Vagina (tissue), 2 donors: ENCODE measurements around the gene MTMR8. TPM values are rescaled to one million over a fixed set of nuclear protein-coding genes. Genes with fewer than 3 reads are reported as not detected.
"Not testable (repeated sequence)": the region's sequence is repeated elsewhere in the genome, so short reads cannot be mapped to it uniquely, and the experiment has no call there.

Experiments
- DNase-seq, 2 donors: peaks; one replicate each; pipeline ENCODE4 v3.0.0-alpha.2; 2017; ENCODE audit errors: extremely low spot score in 2 of 2
- H3K27ac ChIP-seq: fragments of 200-600 bp; sonication (generic); one replicate; pipeline ENCODE4 v1.5.1; 2019
- H3K27me3 ChIP-seq: fragments of 200-600 bp; sonication (generic); one replicate; pipeline ENCODE4 v1.5.1; 2019
- H3K36me3 ChIP-seq, 2 donors: fragments of 200-600 bp; sonication (generic); one replicate each; pipeline ENCODE4 v1.5.1; 2017 to 2019
- H3K4me1 ChIP-seq: fragments of 200-600 bp; sonication (generic); one replicate; pipeline ENCODE4 v1.5.1; 2019
- H3K4me3 ChIP-seq, 2 donors: fragments of 200-600 bp; sonication (generic); 1 replicate in 1 of 2; 2 replicates in 1 of 2; pipeline ENCODE4 v1.5.1; 2016 to 2019
- H3K9me3 ChIP-seq: fragments of 200-600 bp; sonication (generic); one replicate; pipeline ENCODE4 v1.5.1; 2019
- CTCF ChIP-seq, 3 experiments: fragments of 450-650 bp in 2 of 3; fragments of 200-600 bp in 1 of 3; sonication (generic) in 1 of 3; IDR thresholded peaks; one replicate each; pipeline ENCODE4 v1.5.1; 2017 to 2019; ENCODE audit warnings: antibody characterized with exemption in 3 of 3, mild to moderate bottlenecking in 2 of 3, moderate library complexity in 2 of 3
- POLR2A ChIP-seq, 2 donors: fragments of 450-650 bp; IDR thresholded peaks; one replicate each; pipeline ENCODE4 v1.6.1; 2017; ENCODE audit warnings: antibody characterized with exemption in 2 of 2, mild to moderate bottlenecking in 2 of 2, moderate library complexity in 2 of 2
- POLR2AphosphoS5 ChIP-seq, 2 donors: sonication (generic); formaldehyde crosslinking; IDR thresholded peaks; one replicate each; pipeline ENCODE4 v1.9.0; 2017; ENCODE audit warnings: antibody characterized with exemption in 2 of 2, mild to moderate bottlenecking in 2 of 2, low read depth in 1 of 2; ENCODE audit not compliant: insufficient read depth in 1 of 2
- intact Hi-C: fragments of 100-400 bp; cut with DNase I; formaldehyde crosslinking; loops from one replicate; pipeline ENCODE4 v1.15.1; 2023
- total RNA-seq: library from RNA; depleted of rRNA; stranded (reverse); fragments of >200 nt; gene quantifications from one replicate; pipeline ENCODE4 v1.2.3, GENCODE V29; 2016

MTMR8 gene
- total RNA-seq, 1 donor from 2014 or later, result 7.9 TPM

DNA sequence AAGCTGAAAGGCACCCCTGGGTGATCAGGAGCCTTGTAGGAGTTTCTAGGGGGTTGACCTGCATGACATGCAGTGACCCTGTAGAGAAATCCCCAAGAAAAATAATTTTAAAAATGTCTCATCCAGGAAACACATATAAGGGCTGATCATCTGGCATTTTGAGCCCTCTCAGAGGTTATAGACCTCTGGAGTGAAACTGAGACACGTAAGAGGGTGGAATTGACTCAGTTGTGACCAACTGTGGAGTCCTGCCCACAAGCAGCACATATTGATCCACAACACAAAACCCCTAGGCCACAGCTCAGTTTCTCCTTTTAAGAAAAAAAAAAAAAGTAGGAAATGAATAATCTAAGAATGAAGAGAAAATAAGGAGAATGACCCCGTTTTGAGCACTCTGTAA is 32.5 kb upstream of the MTMR8 start:
- Histone ChIP-seq H3K4me3 (no peak overlapping the region), H3K27me3 (no peaks in the 10 kb centered on the region), H3K4me1 (no peaks in the 10 kb centered on the region), H3K9me3 (no peaks in the 10 kb centered on the region), H3K36me3 (no peaks in the 10 kb centered on the region), H3K27ac (no peak overlapping the region)
- intact Hi-C loops, result no loop called here
- TF ChIP-seq POLR2AphosphoS5 (IDR thresholded peaks at IDR 0.05; ENCODE audit: insufficient read depth in 1 of 2, low read depth in 1 of 2), result no peak
- no peak for TF ChIP-seq CTCF (IDR thresholded peaks at IDR 0.05)
- no peak for TF ChIP-seq POLR2A (IDR thresholded peaks at IDR 0.05)
- no peak for DNase-seq

DNA sequence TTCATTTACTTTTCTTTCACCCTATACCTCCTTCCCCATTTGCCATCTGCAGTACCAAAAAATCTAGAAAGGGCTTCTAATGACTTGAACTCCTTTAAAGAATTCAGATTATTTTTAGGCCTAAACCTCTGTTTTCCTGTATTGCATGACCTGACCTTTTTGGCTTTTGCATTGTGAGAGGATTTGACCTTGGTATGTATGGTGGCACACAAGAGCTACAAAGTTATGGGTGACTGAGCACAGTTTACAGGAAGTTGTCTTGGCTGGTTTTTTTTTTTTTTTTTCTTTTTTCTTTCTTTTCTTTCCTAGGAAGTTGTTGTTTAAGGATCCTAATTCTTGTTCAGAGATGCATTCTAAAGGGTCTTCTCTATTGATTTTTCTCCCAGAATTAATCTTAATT is 32.0 kb upstream of the MTMR8 start:
- DNase-seq, result no peak
- no peak for TF ChIP-seq CTCF (IDR thresholded peaks at IDR 0.05)
- no peak for TF ChIP-seq POLR2AphosphoS5 (IDR thresholded peaks at IDR 0.05; ENCODE audit: insufficient read depth in 1 of 2, low read depth in 1 of 2)
- no peak for TF ChIP-seq POLR2A (IDR thresholded peaks at IDR 0.05)
- intact Hi-C loops, result no loop called here

DNA sequence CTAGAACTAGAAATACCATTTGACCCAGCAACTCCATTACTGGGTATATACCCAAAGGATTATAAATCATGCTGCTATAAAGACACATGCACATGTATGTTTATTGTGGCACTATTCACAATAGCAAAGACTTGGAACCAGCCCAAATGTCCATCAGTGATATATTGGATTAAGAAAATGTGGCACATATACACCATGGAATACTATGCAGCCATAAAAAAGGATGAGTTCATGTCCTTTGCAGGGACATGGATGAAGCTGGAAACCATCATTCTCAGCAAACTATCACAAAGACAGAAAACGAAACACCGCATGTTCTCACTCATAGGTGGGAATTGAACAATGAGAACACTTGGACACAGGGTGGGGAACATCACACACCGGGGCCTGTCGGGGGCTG is 14.5 kb upstream of the MTMR8 start:
- intact Hi-C loops, H3K27me3 ChIP-seq, DNase-seq, H3K9me3 ChIP-seq, H3K27ac ChIP-seq, H3K4me1 ChIP-seq, H3K36me3 ChIP-seq, H3K4me3 ChIP-seq: not testable (repeated sequence)

More for the DNA sequence above, 32.0 kb upstream of the MTMR8 start:
- H3K4me3 ChIP-seq, result no peak overlapping the region
- no peak overlapping the region for H3K27ac ChIP-seq
- H3K27me3 ChIP-seq, result no peaks in the 10 kb centered on the region
- H3K36me3 ChIP-seq, result no peaks in the 10 kb centered on the region
- H3K9me3 ChIP-seq, result no peaks in the 10 kb centered on the region
- H3K4me1 ChIP-seq, result no peaks in the 10 kb centered on the region

DNA sequence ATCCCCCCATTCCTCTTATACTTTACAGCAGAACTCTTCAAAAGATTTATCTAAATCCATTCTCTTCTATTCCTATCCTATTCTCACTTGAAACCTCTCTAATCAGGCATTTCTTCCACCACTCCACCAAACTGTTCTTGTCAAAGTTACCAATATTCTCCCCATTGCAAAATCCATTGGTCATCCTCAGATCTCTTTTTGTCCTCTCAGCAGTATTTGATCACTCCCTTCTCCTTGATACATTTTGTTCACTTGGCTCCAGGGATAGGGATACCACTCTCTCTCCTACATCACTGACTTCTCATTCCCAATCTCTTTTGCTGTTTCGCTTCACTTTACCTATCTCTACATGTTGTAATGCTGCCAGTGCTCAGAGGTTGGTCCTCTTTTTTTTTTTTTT is 2.8 kb upstream of the MTMR8 start:
- Histone ChIP-seq H3K27ac (no peak overlapping the region), H3K27me3 (no peaks in the 10 kb centered on the region), H3K9me3 (no peaks in the 10 kb centered on the region), H3K4me3 (no peak overlapping the region), H3K4me1 (no peaks in the 10 kb centered on the region), H3K36me3 (no peaks in the 10 kb centered on the region)
- no peak for TF ChIP-seq CTCF (IDR thresholded peaks at IDR 0.05)
- no peak for TF ChIP-seq POLR2A (IDR thresholded peaks at IDR 0.05)
- TF ChIP-seq POLR2AphosphoS5 (IDR thresholded peaks at IDR 0.05; ENCODE audit: insufficient read depth in 1 of 2, low read depth in 1 of 2), result no peak
- no peak for DNase-seq
- intact Hi-C loops, result no loop called here

DNA sequence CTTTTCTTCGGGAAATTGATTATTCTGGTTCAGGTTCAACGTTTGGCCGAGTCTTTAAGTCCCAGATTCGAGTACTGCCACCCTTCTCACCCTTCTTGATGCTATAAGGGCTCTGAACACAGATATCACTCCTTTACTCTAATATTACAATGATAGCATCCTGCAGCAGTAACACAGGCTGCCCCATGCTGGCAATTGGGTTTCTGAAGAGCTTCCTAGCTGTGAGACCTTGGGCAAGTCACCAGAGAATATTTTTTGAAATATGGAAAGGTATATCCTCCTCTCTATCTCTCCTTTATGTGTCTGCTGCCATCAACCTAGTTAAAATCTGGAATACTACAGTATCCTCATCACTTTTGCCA is 297 bp upstream of the MTMR8 start:
- DNase-seq, result no peak
- no peaks in the 10 kb centered on the region for H3K9me3 ChIP-seq
- H3K4me3 ChIP-seq, result peak overlapping the region; percentile 41 to 49
- H3K27me3 ChIP-seq, result no peaks in the 10 kb centered on the region
- TF ChIP-seq POLR2A (IDR thresholded peaks at IDR 0.05), result no peak
- no peak for TF ChIP-seq POLR2AphosphoS5 (IDR thresholded peaks at IDR 0.05; ENCODE audit: insufficient read depth in 1 of 2, low read depth in 1 of 2)
- no peak for TF ChIP-seq CTCF (IDR thresholded peaks at IDR 0.05)
- H3K4me1 ChIP-seq, result no peaks in the 10 kb centered on the region
- H3K36me3 ChIP-seq, result no peaks in the 10 kb centered on the region
- intact Hi-C loops, result no loop called here
- H3K27ac ChIP-seq, result no peak overlapping the region
